Activated CD4-positive, CD25-positive, alpha-beta regulatory T cell treated with anti-CD3 and anti-CD28 coated beads, Interleukin-2, amount 50 U/mL, for 16 hours (primary cell): Measurements from ENCODE around the gene SPSB3.

ENCODE experiments used
- DNase-seq: peaks from one replicate; pipeline ENCODE4 v3.0.0-alpha.2; 2020; ENCODE audit warnings: low read depth, low spot score

Gene SPSB3

DNA sequence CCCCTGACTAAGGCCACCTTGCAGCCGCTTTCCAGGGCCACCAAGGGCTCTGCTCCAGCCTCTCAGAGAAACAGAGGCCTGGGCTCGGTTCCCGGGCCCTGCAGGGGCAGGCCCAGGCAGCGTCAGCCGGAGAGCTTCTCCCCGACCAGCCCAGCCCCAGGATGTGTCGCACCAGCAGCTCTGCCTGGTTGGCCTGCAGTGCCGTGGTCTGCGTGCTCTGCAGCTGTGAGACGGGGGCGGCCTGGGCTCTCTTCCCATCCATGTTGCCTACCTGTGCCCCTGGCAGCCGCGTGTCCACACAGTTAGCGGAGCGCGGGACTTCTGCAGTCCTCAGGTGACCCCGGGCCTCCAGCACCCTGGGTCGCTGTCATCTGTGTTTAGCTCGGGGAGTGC is 6.3 kb upstream of the SPSB3 start:
- no peak for DNase-seq

DNA sequence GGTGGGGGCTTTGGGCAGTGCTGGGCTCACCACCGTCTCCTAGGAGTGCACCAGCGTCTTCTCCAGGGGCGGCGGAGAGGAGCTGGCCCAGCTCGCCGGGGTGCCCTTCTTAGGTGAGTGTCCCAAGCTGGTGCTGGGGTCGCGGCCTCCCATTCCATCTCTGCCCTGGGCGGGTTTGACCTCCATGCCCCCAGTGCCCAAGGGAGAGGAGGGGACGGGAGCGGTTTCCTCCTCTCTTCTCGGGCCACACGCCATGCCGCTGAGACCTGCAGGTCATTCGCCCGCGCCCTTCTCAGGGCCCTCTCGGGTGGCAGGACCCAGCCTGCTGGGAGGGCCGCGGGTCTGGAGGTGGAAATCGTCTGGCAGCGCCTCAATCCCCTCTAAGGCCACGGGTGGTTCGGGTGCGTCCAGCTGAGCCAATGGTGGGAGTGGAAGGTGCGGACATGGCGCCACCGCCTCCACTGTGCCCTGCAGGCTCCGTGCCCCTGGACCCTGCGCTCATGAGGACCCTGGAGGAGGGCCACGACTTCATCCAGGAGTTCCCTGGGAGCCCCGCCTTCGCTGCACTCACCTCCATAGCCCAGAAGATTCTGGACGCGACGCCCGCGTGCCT is 5.8 kb upstream of the SPSB3 start:
- no peak for DNase-seq

DNA sequence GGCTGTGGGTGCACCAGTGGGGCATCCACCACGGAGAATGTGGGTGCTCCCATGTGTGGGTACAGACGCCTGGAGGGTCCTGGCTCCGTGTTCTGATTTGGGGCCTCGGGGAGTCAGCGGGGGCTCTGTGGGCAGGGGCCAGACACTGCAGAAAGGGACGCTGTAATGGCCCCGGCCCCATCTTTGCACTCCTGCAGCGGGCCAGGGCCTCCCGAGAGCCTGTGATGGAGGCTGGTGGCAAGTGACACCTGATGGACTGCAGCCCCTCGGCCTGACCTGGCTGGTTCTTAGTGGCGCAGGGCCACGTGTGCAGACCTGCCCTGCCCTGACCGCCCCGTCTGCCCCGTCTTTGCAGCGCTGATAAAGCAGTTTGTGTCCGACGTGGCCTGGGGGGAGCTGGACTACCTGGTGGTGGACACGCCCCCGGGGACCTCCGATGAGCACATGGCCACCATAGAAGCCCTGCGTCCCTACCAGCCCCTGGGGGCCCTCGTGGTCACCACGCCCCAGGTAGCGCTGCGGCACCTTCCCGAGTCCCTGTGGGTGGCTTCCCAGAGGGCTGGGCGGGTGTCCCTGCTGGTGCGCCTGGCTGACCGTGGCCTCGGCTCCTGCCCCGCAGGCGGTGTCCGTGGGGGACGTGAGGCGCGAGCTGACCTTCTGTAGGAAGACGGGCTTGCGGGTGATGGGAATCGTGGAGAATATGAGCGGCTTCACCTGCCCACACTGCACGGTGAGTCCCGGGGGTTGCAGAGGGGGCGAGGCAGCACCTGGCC is 5.1 kb upstream of the SPSB3 start:
- no peak for DNase-seq

DNA sequence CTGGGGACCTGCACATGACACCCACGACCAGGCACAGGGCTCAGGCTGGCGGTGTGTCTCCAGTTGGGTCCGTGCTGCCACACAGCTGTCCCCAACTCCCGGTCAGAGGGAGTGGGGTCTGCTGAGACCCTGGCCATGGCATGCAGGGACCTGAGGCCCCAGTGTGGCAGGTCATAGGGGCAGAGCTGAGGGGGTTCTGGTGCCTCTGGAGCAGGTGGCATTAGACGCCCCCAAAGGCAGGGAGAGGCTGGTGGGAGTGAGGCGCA is 4.6 kb upstream of the SPSB3 start:
- no peak for DNase-seq

DNA sequence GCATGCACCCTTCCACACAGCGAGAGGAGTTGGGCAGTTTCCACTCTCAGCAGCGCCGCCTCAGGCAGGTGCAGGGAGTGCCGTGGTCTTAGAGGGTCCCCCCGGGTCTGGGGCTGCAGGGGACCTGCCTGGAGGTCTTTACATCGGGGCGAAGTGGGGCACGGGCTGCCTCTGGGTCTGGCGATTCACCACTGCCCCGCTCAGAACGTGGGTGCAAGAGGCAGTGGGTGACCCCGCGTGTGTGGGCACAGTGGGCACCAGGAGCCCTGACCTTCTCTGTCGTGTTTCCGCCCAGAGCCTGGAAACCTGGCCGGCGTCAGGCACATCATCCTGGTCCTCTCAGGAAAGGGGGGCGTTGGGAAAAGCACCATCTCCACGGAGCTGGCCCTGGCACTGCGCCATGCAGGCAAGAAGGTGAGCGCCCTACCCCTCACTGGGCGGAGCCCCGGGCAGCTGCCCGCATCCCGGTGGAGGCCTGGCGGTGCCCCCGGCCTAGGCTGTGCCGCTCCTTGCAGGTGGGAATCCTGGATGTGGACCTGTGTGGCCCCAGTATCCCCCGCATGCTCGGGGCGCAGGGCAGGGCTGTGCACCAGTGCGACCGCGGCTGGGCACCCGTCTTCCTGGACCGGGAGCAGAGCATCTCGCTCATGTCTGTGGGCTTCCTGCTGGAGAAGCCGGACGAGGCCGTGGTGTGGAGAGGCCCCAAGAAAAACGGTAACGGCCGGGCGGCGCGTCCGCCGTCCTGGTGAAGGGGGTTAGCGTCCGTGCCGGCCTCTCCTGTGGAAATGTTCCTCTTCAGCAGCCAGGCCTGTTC is 4.1 kb upstream of the SPSB3 start:
- DNase-seq, result no peak

DNA sequence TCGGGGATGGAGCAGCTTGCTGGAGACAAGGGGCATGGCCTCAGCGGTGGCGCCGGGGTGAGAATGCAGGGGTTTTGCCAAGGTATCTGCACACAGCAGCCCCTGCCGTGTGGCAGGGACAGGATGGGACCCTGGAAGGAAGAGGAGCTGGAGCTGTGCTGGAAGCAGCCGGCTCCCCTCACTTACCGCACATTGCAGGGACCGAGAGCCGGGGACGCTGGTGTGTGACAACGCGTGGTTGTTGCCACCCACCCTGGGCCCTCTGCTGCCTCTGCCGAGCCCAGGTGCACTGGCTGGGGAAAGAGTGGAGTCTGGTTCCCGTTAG is 3.4 kb upstream of the SPSB3 start:
- DNase-seq, result no peak

DNA sequence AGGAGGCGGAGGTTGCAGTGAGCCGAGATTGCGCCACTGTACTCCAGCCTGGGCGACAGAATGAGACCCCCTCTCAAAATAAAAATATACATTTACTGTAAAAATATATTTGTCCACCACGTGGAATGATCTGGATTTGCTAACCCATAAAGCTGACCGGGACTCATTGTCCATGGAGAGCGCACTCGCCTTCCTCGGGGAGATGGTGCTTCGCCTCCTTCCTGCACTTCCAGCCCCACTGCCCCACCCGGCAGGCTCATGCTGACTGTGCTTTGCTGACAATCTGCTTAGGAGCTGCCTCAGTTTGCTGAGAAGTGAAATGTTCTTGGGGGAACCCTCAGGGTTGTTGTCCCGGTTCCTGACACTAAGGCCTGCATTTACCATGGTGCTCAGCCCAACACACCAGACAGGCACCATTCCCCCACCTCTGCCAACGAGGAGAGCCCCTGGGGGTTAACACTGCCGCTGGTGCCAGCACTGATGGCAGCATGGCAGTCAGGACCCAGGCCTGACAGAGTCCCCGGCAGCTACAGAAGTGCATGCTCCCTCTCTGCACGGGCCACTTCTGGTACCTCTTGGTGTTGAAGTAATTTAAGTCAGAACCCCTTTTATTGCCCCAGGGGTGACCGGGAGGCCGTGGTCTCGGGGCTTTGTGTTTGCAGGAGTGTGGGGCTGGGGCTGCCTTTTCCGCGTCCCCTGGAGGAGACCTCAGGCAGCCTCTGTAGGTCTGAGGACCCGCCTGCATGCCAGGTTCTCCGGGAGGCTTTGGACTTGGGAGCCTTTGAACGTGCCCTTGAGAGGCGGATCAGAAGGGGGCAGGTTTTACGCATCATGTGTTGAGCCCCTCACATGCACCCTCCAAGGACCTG is 2.8 kb upstream of the SPSB3 start:
- DNase-seq, result no peak

DNA sequence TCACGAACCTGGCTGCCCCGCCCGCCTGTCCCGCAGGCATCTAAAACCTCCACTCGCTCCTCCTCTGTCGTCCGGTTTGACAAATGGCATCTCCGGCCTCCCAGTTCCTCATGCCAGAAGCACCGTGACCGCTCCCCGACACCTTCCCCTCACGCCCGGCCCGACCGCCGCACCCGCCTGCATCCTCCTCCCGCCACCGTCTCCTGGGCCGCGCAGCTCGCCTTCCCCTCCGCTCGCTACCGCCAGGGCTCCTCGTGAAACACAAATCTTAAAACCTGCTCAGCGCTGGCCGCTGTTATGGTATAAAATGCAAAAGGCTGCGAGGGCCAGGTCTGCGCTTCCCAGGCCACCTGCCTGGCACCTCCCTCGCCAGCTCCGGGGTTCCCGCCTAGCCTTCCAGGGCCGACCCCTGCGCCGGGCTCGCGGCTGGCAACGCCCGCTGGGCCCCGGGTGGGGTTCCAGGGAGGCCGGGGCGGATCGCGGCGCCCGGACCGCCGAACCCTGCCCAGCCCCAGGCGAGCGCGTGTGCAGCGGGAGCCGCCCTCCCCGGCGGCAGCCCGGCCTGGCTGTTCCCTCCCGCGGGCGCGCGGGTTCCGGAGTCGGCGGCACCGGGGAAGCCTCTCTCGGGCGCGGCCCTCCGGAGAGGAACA is 488 bp downstream of the SPSB3 start:
- no peak for DNase-seq

DNA sequence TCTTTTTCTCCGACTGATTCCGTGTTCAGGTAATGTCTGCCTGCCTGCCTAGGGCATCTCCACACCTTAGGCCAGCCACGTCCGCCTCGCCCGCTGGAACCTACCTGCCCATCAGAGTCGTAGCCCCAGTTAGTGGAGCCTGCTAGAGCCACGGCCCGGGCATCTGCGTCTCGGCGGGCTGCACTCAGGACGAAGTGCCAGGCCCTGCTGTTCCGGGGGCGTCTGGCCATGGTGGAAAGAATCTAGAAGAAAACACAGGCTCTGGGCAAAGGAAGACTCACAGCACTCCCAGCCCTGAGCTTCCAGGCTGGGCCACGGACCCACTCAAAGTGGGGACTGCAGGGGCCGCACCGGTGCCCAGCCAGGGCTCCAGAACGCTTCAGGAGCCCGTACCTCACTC is 1.1 kb downstream of the SPSB3 start:
- no peak for DNase-seq

DNA sequence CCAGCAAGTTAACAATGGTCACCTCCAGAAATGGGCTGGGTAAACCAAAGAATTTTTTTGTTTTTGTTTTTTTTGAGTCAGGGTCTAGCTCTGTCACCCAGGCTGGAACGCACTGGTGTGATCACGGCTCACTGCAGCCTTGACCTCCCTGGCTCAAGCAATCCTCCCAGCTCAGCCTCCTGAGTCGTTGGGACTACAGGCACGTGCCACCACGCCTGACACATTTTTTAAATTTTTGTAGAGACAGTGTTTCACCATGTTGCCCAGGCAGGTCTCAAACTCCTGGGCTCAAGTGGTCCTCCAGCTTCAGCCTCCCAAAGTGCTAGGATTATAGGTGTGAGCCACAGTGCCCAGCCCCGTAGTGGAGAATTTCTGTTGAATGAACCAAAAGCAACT is 1.7 kb downstream of the SPSB3 start:
- DNase-seq, result no peak

DNA sequence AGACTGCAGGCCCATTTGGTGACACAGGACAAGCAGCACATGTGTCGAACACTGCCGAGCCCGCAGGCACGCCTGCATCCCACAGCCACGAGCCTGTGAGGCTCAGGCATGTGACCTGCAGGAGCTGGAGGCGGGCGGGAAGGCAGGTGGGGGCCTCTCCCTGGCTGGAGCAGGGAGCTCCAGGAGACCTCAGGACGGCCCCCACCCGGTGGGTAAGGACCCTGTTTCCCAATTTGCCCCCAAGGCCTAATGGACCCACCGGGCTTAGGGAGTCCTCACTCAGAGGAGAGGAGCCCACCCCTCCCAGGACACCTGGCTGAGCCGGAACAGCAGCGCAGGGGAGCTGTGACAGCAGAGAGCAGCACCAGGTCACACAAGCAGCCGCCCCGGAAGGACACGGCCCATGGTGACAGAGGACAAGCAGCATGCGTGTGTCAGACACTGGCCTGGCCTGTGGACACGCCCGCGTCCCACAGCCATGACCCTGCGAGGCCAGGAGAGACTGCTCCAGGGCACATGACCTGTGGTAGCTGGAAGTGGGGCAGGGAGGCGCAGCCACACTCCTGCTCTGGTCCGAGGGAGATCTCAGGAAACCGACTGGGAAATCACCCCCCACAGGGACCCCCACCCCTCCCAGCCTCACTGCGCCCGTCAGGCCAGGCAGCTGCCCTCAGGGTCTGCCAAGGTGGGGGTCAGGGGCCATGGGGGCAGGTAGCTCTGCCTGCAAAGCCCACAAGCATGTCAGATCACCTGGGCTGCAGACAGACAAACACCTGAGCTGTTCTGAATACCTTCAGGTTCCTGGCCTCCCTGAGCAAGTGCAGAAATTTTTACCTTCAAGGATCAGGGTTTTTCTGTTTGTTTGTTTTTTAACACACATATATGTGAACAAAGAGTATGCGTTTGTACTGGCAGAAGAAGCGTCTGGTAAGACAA is 2.4 kb downstream of the SPSB3 start:
- no peak for DNase-seq

DNA sequence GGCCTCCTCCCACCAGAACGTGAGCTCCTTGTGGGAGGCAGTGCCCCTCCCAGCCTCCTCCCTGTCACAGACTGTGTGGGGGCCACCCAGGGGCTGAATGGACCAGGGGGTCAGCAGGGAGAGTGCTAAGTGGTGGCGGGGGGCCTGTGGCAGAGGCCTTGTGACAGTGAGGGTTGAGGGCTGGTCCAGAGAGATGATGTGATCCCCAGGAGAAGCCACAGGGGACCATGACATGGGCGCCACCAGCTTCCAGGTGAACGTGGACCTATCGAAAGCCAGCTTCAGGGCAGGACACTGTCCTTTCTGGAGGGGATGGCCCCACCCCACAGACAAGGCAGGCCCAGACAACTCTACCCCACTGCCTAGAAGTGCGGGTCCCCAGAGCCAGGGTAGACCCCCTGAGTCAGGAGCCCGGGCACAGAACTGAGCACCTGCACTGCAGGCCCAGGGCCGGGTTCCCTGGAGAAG is 3.1 kb downstream of the SPSB3 start:
- no peak for DNase-seq

DNA sequence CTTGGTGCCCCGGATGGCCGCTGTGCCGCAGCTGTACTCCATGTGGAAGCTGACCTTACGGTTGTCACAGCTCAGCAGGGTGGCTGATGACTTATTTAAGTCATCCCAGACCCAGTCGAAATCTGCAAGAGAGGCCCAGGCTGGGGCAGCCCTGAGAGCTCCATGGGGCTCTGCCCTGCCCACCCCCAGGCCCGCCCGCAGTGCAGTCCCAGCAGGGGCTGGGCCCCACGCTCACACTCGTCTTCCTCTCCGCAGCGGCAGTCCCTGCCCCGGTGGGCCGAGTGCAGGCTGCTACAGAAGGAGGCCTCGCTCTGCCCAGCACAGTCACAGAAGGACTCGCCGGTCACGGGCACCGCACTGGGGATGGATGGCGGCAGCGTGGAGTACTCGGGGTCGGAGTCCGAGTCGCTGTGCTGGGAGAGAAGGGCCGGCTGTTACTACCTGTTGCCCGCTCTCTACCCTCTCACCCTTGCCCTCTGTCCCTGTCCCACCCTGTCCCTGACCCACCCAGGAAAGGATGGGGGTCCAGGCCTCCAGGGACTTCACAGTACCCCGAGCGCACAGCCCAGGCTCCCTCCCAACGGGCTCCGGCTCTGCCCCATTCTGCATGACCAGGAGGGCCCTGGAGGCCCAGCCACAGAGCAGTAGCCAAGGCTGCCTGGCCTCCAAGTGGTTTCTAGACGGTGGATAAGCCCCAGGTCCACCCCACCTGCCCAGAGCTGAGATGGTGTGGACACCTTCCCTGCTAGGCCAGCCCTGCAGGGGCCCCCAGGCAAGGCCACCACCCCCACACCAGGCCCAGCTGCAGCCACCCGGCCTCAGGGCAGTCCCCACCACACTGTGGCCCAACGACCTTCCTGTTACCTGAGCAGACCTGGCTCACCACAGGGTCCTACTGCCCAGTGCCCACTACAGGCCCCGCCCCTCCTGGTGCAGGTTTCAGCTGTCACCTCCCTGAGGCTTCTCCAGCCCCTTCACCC is 3.9 kb downstream of the SPSB3 start:
- no peak for DNase-seq

DNA sequence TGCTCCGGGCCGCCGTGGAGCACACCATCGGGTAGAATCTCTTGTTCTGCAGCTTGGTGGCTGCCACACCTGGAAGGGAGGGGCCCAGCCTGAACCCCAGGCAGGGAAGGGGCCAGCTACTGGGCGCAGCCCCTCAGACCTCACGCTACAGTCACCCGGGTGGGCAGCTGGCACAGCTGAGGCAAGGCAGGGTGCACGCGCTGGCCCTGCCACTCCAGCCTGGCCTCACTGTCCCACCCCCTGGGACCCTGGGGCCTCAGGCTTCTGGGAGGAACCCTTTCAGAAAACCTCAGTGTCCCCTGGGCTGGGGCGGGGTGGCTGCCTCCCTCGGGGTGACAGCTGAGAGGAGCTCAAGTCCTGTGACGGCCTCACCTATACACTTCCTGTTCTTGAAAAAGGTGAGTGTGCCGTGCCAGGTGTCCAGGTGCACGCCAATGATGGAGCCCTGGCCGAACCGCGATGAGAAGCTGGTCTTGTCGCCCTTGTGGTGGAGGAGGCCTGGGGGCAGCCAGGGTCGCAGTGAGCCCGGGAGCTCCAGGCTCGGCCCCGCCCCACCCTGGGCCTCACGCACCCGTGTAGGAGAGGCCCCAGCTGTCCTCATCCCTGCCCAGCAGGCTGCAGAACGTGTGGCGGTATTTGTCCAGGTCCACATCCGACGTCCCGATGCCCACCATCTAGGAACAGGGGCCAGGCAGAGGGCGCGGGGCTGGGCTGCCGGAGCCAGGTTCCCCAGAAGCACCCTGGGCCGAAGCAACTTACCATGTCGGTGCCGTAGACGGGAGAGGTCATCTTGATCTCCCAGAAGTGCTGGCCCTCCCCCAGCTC is 4.8 kb downstream of the SPSB3 start:
- DNase-seq, result no peak

DNA sequence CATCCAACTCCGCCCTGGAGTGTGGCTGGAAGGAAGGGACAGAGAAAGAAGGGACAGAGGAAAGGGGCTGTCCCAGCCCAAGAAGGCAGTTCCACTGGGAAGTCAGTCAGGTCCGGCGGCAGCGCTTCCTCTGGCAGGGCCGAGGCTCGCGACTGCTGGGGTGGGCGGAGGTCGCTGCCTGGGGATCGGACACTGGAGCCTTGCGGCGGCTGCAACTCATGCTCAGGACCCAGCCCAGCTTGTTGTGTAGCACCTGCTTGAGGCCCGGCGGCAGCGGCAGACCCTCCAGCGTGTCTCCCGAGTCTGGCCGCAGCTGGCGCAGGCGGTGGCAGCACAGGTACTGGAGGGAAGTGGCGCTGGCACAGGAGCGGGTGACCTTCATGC is 5.4 kb downstream of the SPSB3 start:
- DNase-seq, result no peak

DNA sequence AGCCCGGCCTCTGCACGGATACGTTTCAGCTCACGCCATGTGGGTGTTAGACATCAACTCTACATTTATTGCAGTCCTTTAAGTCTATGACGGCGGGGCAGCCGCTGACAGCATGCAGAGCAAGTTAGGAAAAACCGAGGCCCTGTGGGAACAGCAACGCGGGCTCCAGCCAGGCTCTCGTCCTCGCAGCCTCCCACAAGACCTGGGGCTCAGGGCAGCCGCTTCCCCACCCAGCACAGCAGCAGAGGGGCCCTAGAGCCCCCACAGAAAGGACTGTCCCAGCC is 5.8 kb downstream of the SPSB3 start:
- no peak for DNase-seq

DNA sequence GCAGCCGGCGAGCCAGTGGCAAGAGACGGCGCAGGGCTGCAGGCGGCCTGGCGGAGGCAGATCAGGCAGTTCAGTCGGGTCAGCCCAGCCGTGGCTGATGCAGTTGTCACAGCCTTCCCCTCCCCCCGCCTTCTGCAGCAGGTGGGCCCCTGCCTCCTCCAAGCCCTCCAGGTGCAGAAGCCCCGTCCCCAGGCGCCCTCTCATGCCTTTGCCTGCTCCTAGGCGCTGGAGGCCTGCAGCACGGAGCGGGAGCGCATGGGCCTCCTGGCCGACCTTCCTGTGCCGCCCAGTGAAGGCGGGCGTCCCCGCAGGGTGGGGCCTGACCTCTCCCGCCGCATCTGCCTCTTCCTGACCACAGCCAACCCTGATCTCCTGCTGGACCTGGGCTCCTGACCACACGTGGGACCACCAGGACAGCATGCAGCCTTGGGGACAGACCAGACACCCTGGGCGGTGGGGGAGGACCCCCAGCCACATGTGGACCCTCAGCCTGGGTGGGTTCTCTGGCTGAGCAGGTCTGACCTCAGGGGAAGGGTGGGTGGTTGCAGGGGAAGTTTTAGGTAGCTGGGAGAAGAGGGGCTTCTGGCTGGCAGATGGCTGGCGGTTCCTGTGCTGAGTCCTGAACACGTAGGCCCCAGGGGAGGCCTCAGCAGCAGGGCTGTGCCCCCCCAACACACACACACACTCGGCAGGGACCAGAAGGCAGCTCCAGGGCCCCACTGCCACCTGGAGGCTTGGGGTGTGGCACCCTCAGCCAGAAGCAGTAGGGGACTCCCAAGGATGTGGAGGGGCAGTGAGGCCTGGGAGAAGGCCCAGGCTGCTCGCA is 6.3 kb downstream of the SPSB3 start:
- no peak for DNase-seq
